Stimulated activated CD4-positive, alpha-beta T cell treated with anti-CD3 and anti-CD28 coated beads, Interleukin-1b, Interleukin-23, amount 100 ng/mL, for 48 hours (primary cell): ENCODE data around the gene CYP2C18.
"Not testable (repeated sequence)": the region's sequence is repeated elsewhere in the genome, so short reads cannot be mapped to it uniquely, and the experiment has no call there.

Experiments used
- DNase-seq: peaks from one replicate; pipeline ENCODE4 v3.0.0-alpha.2; 2020

CYP2C18 gene

GRCh38 chr10:94683214-94684054 is at the start of gene CYP2C18:
Gene CYP2C18, plus strand, starts transcription at chr10:94683729. Its CDS starts 91 bp downstream, at chr10:94683820.
- DNase-seq = no peak

- DNase-seq = not testable (repeated sequence)
Observed at GRCh38 chr10:94638097-94638496, 45.4 kb upstream of the CYP2C18 start.

GRCh38 chr10:94639902-94640301 is 43.6 kb upstream of the CYP2C18 start:
- DNase-seq = no peak

- no peak for DNase-seq
Observed at GRCh38 chr10:94640562-94640961, 43.0 kb upstream of the CYP2C18 start.

GRCh38 chr10:94641480-94641879 is 42.0 kb upstream of the CYP2C18 start:
- no peak for DNase-seq

GRCh38 chr10:94644352-94644751 is 39.2 kb upstream of the CYP2C18 start:
- DNase-seq = no peak

- no peak for DNase-seq
Observed at GRCh38 chr10:94645285-94645684, 38.2 kb upstream of the CYP2C18 start.

GRCh38 chr10:94655201-94655600 is 28.3 kb upstream of the CYP2C18 start:
- DNase-seq = not testable (repeated sequence)

- not testable (repeated sequence) for DNase-seq
Observed at GRCh38 chr10:94663061-94663460, 20.5 kb upstream of the CYP2C18 start.

GRCh38 chr10:94666391-94667102 is 17.0 kb upstream of the CYP2C18 start:
- DNase-seq = no peak

- no peak for DNase-seq
Observed at GRCh38 chr10:94673614-94674321, 9.8 kb upstream of the CYP2C18 start.

GRCh38 chr10:94676496-94676895 is 7.0 kb upstream of the CYP2C18 start:
- DNase-seq = no peak

- DNase-seq = no peak
Observed at GRCh38 chr10:94677691-94678090, 5.8 kb upstream of the CYP2C18 start.

- DNase-seq = no peak
Observed at GRCh38 chr10:94678475-94678874, 5.1 kb upstream of the CYP2C18 start.

- no peak for DNase-seq
Observed at GRCh38 chr10:94680544-94680943, 3.0 kb upstream of the CYP2C18 start.

- not testable (repeated sequence) for DNase-seq
Observed at GRCh38 chr10:94682636-94683035, 893 bp upstream of the CYP2C18 start.

- no peak for DNase-seq
Observed at GRCh38 chr10:94687625-94688248, 4.2 kb downstream of the CYP2C18 start.

GRCh38 chr10:94706089-94706488 is 22.6 kb downstream of the CYP2C18 start:
- DNase-seq = no peak

- no peak for DNase-seq
Observed at GRCh38 chr10:94710578-94710977, 27.0 kb downstream of the CYP2C18 start.

GRCh38 chr10:94725871-94726270 is 42.3 kb downstream of the CYP2C18 start:
- DNase-seq = no peak

GRCh38 chr10:94735197-94735596 is 51.7 kb downstream of the CYP2C18 start:
- no peak for DNase-seq

GRCh38 chr10:94738588-94738987 is 55.1 kb downstream of the CYP2C18 start:
- no peak for DNase-seq

GRCh38 chr10:94747137-94747536 is 63.6 kb downstream of the CYP2C18 start:
- no peak for DNase-seq
